H1 (cell line): ENCODE data around the gene SLC22A23. TPM values are rescaled to one million over a fixed set of nuclear protein-coding genes. Genes with fewer than 3 reads are reported as not detected.
"Not testable (repeated sequence)": the region's sequence is repeated elsewhere in the genome, so short reads cannot be mapped to it uniquely, and the experiment has no call there.

Experiments
- CTCF ChIA-PET: fragments of 300-600 bp; sonication (Branson Sonifier 250); formaldehyde crosslinking; loops from one replicate; lab custom pipeline; 2021; ENCODE audit not compliant: partially characterized antibody; lab: Charles Lee
- POLR2A ChIA-PET: fragments of 300-600 bp; sonication (Branson Sonifier 250); formaldehyde crosslinking; loops from one replicate; lab custom pipeline; 2021; ENCODE audit warnings: inconsistent platforms; ENCODE audit not compliant: partially characterized antibody; lab: Charles Lee
- DNase-seq, 2 experiments: peaks; one replicate each; pipeline versions ENCODE4 v3.0.0 to v3.0.0-alpha.2; 2010 to 2022; ENCODE audit warnings: low spot score in 2 of 2, low read depth in 1 of 2, mixed read lengths in 1 of 2
- FAIRE-seq: peaks from 2 replicates; lab custom pipeline; 2011; peaks lifted over from hg19 to GRCh38; lab: Jason Lieb, UNC
- H2AFZ ChIP-seq: 2 replicates; pipeline ENCODE4 v1.8.1; 2012; ENCODE audit warnings: low read length, inconsistent platforms
- H2AK5ac ChIP-seq: 2 replicates; pipeline ENCODE4 v1.6.1; 2013; ENCODE audit warnings: low read depth, low read length
- H2BK120ac ChIP-seq: replicated peaks from 2 replicates; pipeline ENCODE3; 2013; ENCODE audit warnings: low read depth, low read length, inconsistent platforms
- H2BK12ac ChIP-seq: 2 replicates; pipeline ENCODE4 v1.6.1; 2013; ENCODE audit warnings: low read depth, low read length
- H2BK15ac ChIP-seq: 2 replicates; pipeline ENCODE4 v1.6.1; 2013; ENCODE audit warnings: low read length
- H2BK20ac ChIP-seq: 2 replicates; pipeline ENCODE4 v1.6.1; 2013; ENCODE audit warnings: low read length
- H2BK5ac ChIP-seq: 2 replicates; pipeline ENCODE4 v1.6.1; 2013; ENCODE audit warnings: low read depth, low read length
- H3K14ac ChIP-seq: 2 replicates; pipeline ENCODE4 v1.6.1; 2013; ENCODE audit warnings: inconsistent platforms; ENCODE audit not compliant: insufficient read length
- H3K18ac ChIP-seq: 2 replicates; pipeline ENCODE4 v1.6.1; 2013; ENCODE audit warnings: low read length; ENCODE audit errors: extremely low read depth
- H3K23ac ChIP-seq: 2 replicates; pipeline ENCODE4 v1.6.1; 2013; ENCODE audit warnings: inconsistent platforms; ENCODE audit not compliant: insufficient read length
- H3K23me2 ChIP-seq: 2 replicates; pipeline ENCODE4 v1.6.1; 2013; ENCODE audit warnings: low read depth, low read length
- H3K27ac ChIP-seq: 2 replicates; pipeline ENCODE4 v1.6.1; 2011; ENCODE audit warnings: low read depth, low read length, inconsistent platforms
- H3K27me3 ChIP-seq, 4 experiments: replicated peaks in 1 of 4; 1 replicate in 1 of 4; 2 replicates in 3 of 4; pipeline versions ENCODE4 v1.6.1 to v1.8.1; 2011 to 2013; ENCODE audit warnings: low read length in 3 of 4, mild to moderate bottlenecking in 3 of 4, inconsistent platforms in 2 of 4, mixed read lengths in 2 of 4, moderate library complexity in 1 of 4; ENCODE audit not compliant: control insufficient read depth in 3 of 4, insufficient read depth in 3 of 4; ENCODE audit errors: extremely low read depth in 1 of 4
- H3K36me3 ChIP-seq, 4 experiments: 2 replicates each; pipeline versions ENCODE4 v1.6.1 to v1.8.1; 2011 to 2013; ENCODE audit warnings: mild to moderate bottlenecking in 4 of 4, low read length in 3 of 4, moderate library complexity in 2 of 4, control low read depth in 1 of 4, inconsistent platforms in 1 of 4; ENCODE audit not compliant: insufficient read depth in 4 of 4, control insufficient read depth in 2 of 4
- H3K4ac ChIP-seq: replicated peaks from 2 replicates; pipeline ENCODE3; 2013; ENCODE audit warnings: low read length, low read depth, mixed read lengths, inconsistent platforms; ENCODE audit not compliant: insufficient read length
- H3K4me1 ChIP-seq, 4 experiments: replicated peaks in 1 of 4; 1 replicate in 1 of 4; 2 replicates in 3 of 4; pipeline versions ENCODE4 v1.6.1 to v1.8.1; 2011 to 2013; ENCODE audit warnings: low read length in 3 of 4, inconsistent platforms in 2 of 4, mixed read lengths in 1 of 4; ENCODE audit not compliant: insufficient read depth in 4 of 4, control insufficient read depth in 3 of 4
- H3K4me2 ChIP-seq, 2 experiments: 2 replicates each; pipeline versions ENCODE4 v1.6.1 to v1.8.1; 2011 to 2013; ENCODE audit warnings: low read depth in 2 of 2, low read length in 2 of 2, control low read depth in 1 of 2, inconsistent platforms in 1 of 2, mild to moderate bottlenecking in 1 of 2; ENCODE audit not compliant: insufficient read depth in 1 of 2
- H3K4me3 ChIP-seq, 4 experiments: fragments of 200-600, 300-600 bp in 1 of 4; sonication (generic), shearing (Covaris generic), sonication (Bioruptor Twin) in 1 of 4; 2 replicates each; pipeline versions ENCODE4 v1.5.1 to v1.8.1; 2011 to 2016; ENCODE audit warnings: low read length in 4 of 4, low read depth in 3 of 4, control low read depth in 2 of 4, inconsistent platforms in 2 of 4, mild to moderate bottlenecking in 2 of 4, mixed read lengths in 1 of 4, moderate library complexity in 1 of 4; ENCODE audit not compliant: insufficient read depth in 2 of 4; ENCODE audit errors: extremely low read depth in 1 of 4
- H3K56ac ChIP-seq: replicated peaks from 2 replicates; pipeline ENCODE3; 2013; ENCODE audit warnings: low read depth, mild to moderate bottlenecking, mixed read lengths, low read length, inconsistent platforms; ENCODE audit not compliant: insufficient read length
- H3K79me1 ChIP-seq: 2 replicates; pipeline ENCODE4 v1.6.1; 2013; ENCODE audit warnings: low read depth, low read length, control low read depth
- H3K79me2 ChIP-seq, 2 experiments: 2 replicates each; pipeline versions ENCODE4 v1.6.1 to v1.8.1; 2012 to 2013; ENCODE audit warnings: low read length in 2 of 2, mild to moderate bottlenecking in 2 of 2, inconsistent platforms in 1 of 2; ENCODE audit not compliant: insufficient read depth in 2 of 2, control insufficient read depth in 1 of 2
- H3K9ac ChIP-seq, 4 experiments: replicated peaks in 1 of 4; 1 replicate in 1 of 4; 2 replicates in 3 of 4; pipeline versions ENCODE4 v1.6.1 to v1.8.1; 2011 to 2013; ENCODE audit warnings: low read depth in 3 of 4, low read length in 3 of 4, control low read depth in 2 of 4, mild to moderate bottlenecking in 2 of 4, moderate library complexity in 2 of 4, inconsistent platforms in 1 of 4; ENCODE audit errors: extremely low read depth in 1 of 4
- H3K9me3 ChIP-seq, 2 experiments: 2 replicates each; pipeline versions ENCODE4 v1.6.1 to v1.8.1; 2012 to 2013; ENCODE audit warnings: mild to moderate bottlenecking in 2 of 2, moderate library complexity in 2 of 2, control low read depth in 1 of 2, inconsistent platforms in 1 of 2, low read depth in 1 of 2, low read length in 1 of 2, mixed read lengths in 1 of 2; ENCODE audit not compliant: insufficient read depth in 2 of 2
- H4K20me1 ChIP-seq, 2 experiments: replicated peaks in 1 of 2; 2 replicates each; pipeline versions ENCODE3 to v1.8.1; 2011 to 2013; ENCODE audit warnings: inconsistent platforms in 2 of 2, low read length in 2 of 2, mild to moderate bottlenecking in 1 of 2; ENCODE audit not compliant: insufficient read depth in 2 of 2, control insufficient read depth in 1 of 2
- H4K5ac ChIP-seq: 2 replicates; pipeline ENCODE4 v1.6.1; 2013; ENCODE audit warnings: low read length, low read depth, mixed read lengths, inconsistent platforms; ENCODE audit not compliant: insufficient read length
- H4K8ac ChIP-seq: 2 replicates; pipeline ENCODE4 v1.8.0; 2013; ENCODE audit warnings: mild to moderate bottlenecking, moderate library complexity, low read length, inconsistent platforms; ENCODE audit not compliant: insufficient read depth; ENCODE audit errors: extremely low read depth
- H4K91ac ChIP-seq: replicated peaks from 2 replicates; pipeline ENCODE3; 2013; ENCODE audit warnings: low read length, mixed read lengths, inconsistent platforms; ENCODE audit not compliant: insufficient read length
- WGBS, 2 experiments: shearing (Covaris generic) in 1 of 2; methylation state at CpG; one replicate each; pipeline versions ENCODE4 v1.1.6 to v1.1.7; 2013 to 2015; ENCODE audit warnings: low lambda C conversion rate in 2 of 2, mixed read lengths in 2 of 2, inconsistent platforms in 1 of 2, low coverage in 1 of 2, missing lambda C conversion rate in 1 of 2; ENCODE audit not compliant: insufficient replicate concordance in 2 of 2, insufficient coverage in 1 of 2, insufficient read length in 1 of 2; ENCODE audit errors: extremely low coverage in 1 of 2, missing lambda C conversion rate in 1 of 2; 5-methylcytosine and 5-hydroxymethylcytosine counted together
- polyA plus RNA-seq, 7 experiments: library from polyadenylated mRNA; depleted of rRNA in 3 of 7; stranded (reverse) in 5 of 7; unstranded in 2 of 7; fragments of >200 nt in 5 of 7; fragments of 200-250 nt in 2 of 7; gene quantifications; 1 replicate in 5 of 7; 2 replicates in 1 of 7; 4 replicates in 1 of 7; pipeline versions ENCODE4 v1.2.1 to v1.2.3, GENCODE V29; 2011 to 2013; ENCODE audit warnings: missing spikeins in 2 of 7, mixed read lengths in 2 of 7
- total RNA-seq: library from RNA; stranded (reverse); fragmentation: NEBNext Ultra II Directional; extraction: Animal tissue kit (Norgen Biotek cat#: 25700); gene quantifications from 2 replicates; pipeline ENCODE4 v1.2.1, GENCODE V29; 2021

The SLC22A23 gene
- total and polyA plus RNA-seq, 2 of the 8 experiments (the other 6 are each of a cell fraction or from before 2014, with no cell fraction given): 9.9 to 38.4 TPM

- not testable (repeated sequence) for H3K27me3 ChIP-seq, H3K23me2 ChIP-seq, H4K20me1 ChIP-seq, H3K9ac ChIP-seq, H3K23ac ChIP-seq, H4K8ac ChIP-seq, DNase-seq, H4K5ac ChIP-seq, H2AFZ ChIP-seq, H2BK15ac ChIP-seq, H2AK5ac ChIP-seq, H2BK5ac ChIP-seq, H3K14ac ChIP-seq, H3K4ac ChIP-seq, H3K4me3 ChIP-seq, H3K4me1 ChIP-seq, H3K36me3 ChIP-seq, H3K4me2 ChIP-seq, H3K79me1 ChIP-seq, H3K18ac ChIP-seq, H2BK120ac ChIP-seq, H3K27ac ChIP-seq, H2BK20ac ChIP-seq, H4K91ac ChIP-seq, H3K9me3 ChIP-seq, H3K56ac ChIP-seq, FAIRE-seq, H2BK12ac ChIP-seq
- WGBS, 2 experiments: 93% methylated on average over 4 of the region's 4 CpGs; no CpG with 5 or more reads in 1 of the 2 experiments
- peaks cover 0 to 18% of the 10 kb centered on the region in 2 experiments; a peak in 3 of 4 replicates for H3K79me2 ChIP-seq
- ChIA-PET CTCF (interaction anchor here (0.7 to 1.0 kb wide), 3 partner anchors 12 to 805 kb away, joined by 3 to 5 read pairs (median 3); partner anchors contain the start of gene BPHL), POLR2A (interaction anchor here (0.6 kb wide), 1 partner anchor 80 kb away, joined by 4 read pairs; no protein-coding TSS in a partner anchor)
These were observed 71.7 kb downstream of the SLC22A23 start for GRCh38 chr6:3385181-3385580.
